K562 (cell line): ENCODE measurements around the gene DNAJC25. TPM values are rescaled to one million over a fixed set of nuclear protein-coding genes. Genes with fewer than 3 reads are reported as not detected.

ENCODE experiments used
- HDAC8 ChIP-seq: fragments of 450-650 bp; IDR thresholded peaks from 2 replicates; pipeline ENCODE4 v1.6.1; 2016; ENCODE audit warnings: mild to moderate bottlenecking, missing genetic modification characterization, moderate library complexity, missing compliant biosample characterization
- ID3 ChIP-seq, 2 experiments: fragments of 250-450 bp in 1 of 2; fragments of 450-650 bp in 1 of 2; sonication (Bioruptor Pico) in 1 of 2; IDR thresholded peaks; 2 replicates each; pipeline versions ENCODE4 v1.6.1 to v1.8.0; 2016 to 2021; ENCODE audit warnings: mild to moderate bottlenecking in 2 of 2, moderate library complexity in 2 of 2, missing compliant biosample characterization in 1 of 2, missing genetic modification characterization in 1 of 2
- MITF ChIP-seq: IDR thresholded peaks from 2 replicates; pipeline ENCODE4 v1.6.1; 2014; ENCODE audit warnings: antibody characterized with exemption
- NEUROD1 ChIP-seq: fragments of 150-350 bp; IDR thresholded peaks from 2 replicates; pipeline ENCODE4 v1.6.1; 2014; ENCODE audit warnings: borderline replicate concordance, low read length, low read depth; ENCODE audit not compliant: partially characterized antibody
- RREB1 ChIP-seq: fragments of 250-450 bp; sonication (Bioruptor Pico); IDR thresholded peaks from 2 replicates; pipeline ENCODE4 v1.4.0; 2020
- ZNF445 ChIP-seq: fragments of 250-450 bp; sonication (Bioruptor Pico); IDR thresholded peaks from 2 replicates; pipeline ENCODE4 v1.4.0; 2020; ENCODE audit warnings: low read depth, mild to moderate bottlenecking, moderate library complexity
- ZNF551 ChIP-seq: fragments of 250-450 bp; sonication (Bioruptor Pico); IDR thresholded peaks from 2 replicates; pipeline ENCODE4 v1.5.0; 2021; ENCODE audit warnings: mild to moderate bottlenecking, moderate library complexity
- ZNF75A ChIP-seq: fragments of 450-650 bp; formaldehyde crosslinking; IDR thresholded peaks from 2 replicates; pipeline ENCODE4 v1.4.0; 2020; ENCODE audit warnings: mild to moderate bottlenecking
- ZNF780A ChIP-seq: fragments of 250-450 bp; sonication (Bioruptor Pico); IDR thresholded peaks from 2 replicates; pipeline ENCODE4 v1.5.0; 2021; ENCODE audit warnings: mild to moderate bottlenecking
- polyA plus RNA-seq, 8 experiments: library from polyadenylated mRNA; depleted of rRNA in 4 of 8; stranded (reverse) in 5 of 8; unstranded in 3 of 8; fragments of >200 nt; fragmentation: Nextera tagmentation in 2 of 8; fragmentation: Illumina TruSeq in 1 of 8; extraction: Ambion mirVana in 2 of 8; extraction: Trizol in 1 of 8; gene quantifications; 2 replicates each; pipeline versions ENCODE4 v1.2.1 to v1.2.3, GENCODE V29; 2011 to 2014; ENCODE audit warnings: inconsistent platforms in 1 of 8, missing spikeins in 1 of 8
- total RNA-seq, 7 experiments: library from RNA; depleted of rRNA in 6 of 7; stranded (reverse); fragments of >200 nt in 6 of 7; fragmentation: Illumina TruSeq in 2 of 7; extraction: Trizol in 2 of 7; gene quantifications; 2 replicates each; pipeline versions ENCODE4 v1.2.1 to v1.2.3, GENCODE V29; 2011 to 2021; ENCODE audit warnings: low replicate concordance in 1 of 7
- TF ChIP-seq, protein P1 (sequence below): IDR thresholded peaks from 3 replicates; pipeline ENCODE4 v1.6.1; 2011; ENCODE audit warnings: borderline replicate concordance, mild to moderate bottlenecking, moderate library complexity; ENCODE audit not compliant: insufficient read length; ENCODE audit errors: extremely low read depth
- TF ChIP-seq, protein P2 (sequence below): fragments of 150-350 bp; IDR thresholded peaks from 2 replicates; pipeline ENCODE4 v1.6.1; 2014; ENCODE audit warnings: low read depth, mild to moderate bottlenecking, low read length, borderline replicate concordance

Gene DNAJC25
- total and polyA plus RNA-seq, 9 of the 15 experiments (the other 6 are each of a cell fraction or from before 2014, with no cell fraction given), result 3.7 to 11.2 (median 7.1) TPM

DNA sequence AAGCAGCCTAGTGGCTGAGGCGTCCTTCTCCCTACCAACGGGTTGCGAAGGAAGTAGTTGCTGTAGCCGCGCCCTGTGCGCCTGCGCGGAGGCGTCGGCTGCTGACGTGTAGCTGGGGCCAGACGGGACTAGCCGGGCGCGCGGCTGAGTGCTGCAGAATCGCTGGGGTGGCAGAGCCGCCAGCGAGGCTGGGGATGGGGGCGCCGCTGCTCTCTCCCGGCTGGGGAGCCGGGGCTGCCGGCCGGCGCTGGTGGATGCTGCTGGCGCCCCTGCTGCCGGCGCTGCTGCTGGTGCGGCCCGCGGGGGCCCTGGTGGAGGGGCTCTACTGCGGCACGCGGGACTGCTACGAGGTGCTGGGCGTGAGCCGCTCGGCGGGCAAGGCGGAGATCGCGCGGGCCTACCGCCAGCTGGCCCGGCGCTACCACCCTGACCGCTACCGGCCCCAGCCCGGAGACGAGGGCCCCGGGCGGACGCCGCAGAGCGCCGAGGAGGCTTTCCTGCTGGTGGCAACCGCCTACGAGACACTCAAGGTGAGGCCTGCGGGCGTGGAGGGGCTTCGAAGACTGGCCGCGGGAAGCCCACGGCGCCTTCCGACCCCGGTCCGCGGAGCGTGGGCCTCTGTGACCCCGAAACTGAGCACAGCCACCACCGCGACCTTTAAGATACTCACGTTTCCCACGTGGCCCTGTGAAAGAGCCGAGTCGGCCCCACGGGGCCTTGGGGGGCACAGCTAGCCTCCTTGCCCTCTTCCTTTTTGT lies at the start of gene DNAJC25 (continued):
- TF ChIP-seq, protein P1, sequence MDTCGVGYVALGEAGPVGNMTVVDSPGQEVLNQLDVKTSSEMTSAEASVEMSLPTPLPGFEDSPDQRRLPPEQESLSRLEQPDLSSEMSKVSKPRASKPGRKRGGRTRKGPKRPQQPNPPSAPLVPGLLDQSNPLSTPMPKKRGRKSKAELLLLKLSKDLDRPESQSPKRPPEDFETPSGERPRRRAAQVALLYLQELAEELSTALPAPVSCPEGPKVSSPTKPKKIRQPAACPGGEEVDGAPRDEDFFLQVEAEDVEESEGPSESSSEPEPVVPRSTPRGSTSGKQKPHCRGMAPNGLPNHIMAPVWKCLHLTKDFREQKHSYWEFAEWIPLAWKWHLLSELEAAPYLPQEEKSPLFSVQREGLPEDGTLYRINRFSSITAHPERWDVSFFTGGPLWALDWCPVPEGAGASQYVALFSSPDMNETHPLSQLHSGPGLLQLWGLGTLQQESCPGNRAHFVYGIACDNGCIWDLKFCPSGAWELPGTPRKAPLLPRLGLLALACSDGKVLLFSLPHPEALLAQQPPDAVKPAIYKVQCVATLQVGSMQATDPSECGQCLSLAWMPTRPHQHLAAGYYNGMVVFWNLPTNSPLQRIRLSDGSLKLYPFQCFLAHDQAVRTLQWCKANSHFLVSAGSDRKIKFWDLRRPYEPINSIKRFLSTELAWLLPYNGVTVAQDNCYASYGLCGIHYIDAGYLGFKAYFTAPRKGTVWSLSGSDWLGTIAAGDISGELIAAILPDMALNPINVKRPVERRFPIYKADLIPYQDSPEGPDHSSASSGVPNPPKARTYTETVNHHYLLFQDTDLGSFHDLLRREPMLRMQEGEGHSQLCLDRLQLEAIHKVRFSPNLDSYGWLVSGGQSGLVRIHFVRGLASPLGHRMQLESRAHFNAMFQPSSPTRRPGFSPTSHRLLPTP, result no peak
- TF ChIP-seq ZNF445 (no peak), ID3 (CRISPR knock-in tag; IDR thresholded peaks at IDR 0.05) (no peak), ID3 (tag; IDR thresholded peaks at IDR 0.05) (peak; percentile 16), MITF (no peak), ZNF780A (no peak), RREB1 (no peak), ZNF551 (CRISPR knock-in tag) (no peak), ZNF75A (no peak), NEUROD1 (no peak), HDAC8 (tag) (no peak)
- TF ChIP-seq, protein P2, sequence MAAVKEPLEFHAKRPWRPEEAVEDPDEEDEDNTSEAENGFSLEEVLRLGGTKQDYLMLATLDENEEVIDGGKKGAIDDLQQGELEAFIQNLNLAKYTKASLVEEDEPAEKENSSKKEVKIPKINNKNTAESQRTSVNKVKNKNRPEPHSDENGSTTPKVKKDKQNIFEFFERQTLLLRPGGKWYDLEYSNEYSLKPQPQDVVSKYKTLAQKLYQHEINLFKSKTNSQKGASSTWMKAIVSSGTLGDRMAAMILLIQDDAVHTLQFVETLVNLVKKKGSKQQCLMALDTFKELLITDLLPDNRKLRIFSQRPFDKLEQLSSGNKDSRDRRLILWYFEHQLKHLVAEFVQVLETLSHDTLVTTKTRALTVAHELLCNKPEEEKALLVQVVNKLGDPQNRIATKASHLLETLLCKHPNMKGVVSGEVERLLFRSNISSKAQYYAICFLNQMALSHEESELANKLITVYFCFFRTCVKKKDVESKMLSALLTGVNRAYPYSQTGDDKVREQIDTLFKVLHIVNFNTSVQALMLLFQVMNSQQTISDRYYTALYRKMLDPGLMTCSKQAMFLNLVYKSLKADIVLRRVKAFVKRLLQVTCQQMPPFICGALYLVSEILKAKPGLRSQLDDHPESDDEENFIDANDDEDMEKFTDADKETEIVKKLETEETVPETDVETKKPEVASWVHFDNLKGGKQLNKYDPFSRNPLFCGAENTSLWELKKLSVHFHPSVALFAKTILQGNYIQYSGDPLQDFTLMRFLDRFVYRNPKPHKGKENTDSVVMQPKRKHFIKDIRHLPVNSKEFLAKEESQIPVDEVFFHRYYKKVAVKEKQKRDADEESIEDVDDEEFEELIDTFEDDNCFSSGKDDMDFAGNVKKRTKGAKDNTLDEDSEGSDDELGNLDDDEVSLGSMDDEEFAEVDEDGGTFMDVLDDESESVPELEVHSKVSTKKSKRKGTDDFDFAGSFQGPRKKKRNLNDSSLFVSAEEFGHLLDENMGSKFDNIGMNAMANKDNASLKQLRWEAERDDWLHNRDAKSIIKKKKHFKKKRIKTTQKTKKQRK, result no peak
